Panc1 (cell line): ENCODE data around the gene KRT34. TPM values are rescaled to one million over a fixed set of nuclear protein-coding genes. Genes with fewer than 3 reads are reported as not detected.
A peak's percentile ranks its signal among the peaks of the same experiment; 100 is the strongest.

ENCODE experiments used
- ATAC-seq: fragments of 200-7000 bp; cut with Tn5 transposase; 2 replicates; pipeline ENCODE4 v1.9.1; 2020; ENCODE audit warnings: mild to moderate bottlenecking, moderate library complexity
- BruUV-seq: library from RNA; stranded (reverse); fragments of 400-500 nt; replicated peaks from 2 replicates; lab custom pipeline; 2021; lab: Mats Ljungman, UMichigan
- CTCF ChIA-PET: fragments of 300-600 bp; sonication (Branson Sonifier 250); formaldehyde crosslinking; loops from one replicate; lab custom pipeline; 2022; ENCODE audit warnings: antibody characterized with exemption; lab: Charles Lee
- POLR2A ChIA-PET: fragments of 300-600 bp; sonication (Branson Sonifier 250); formaldehyde crosslinking; loops from one replicate; lab custom pipeline; 2022; ENCODE audit warnings: antibody characterized with exemption; lab: Charles Lee
- DNase-seq: peaks from one replicate; pipeline ENCODE4 v3.0.0-alpha.2; 2010; ENCODE audit warnings: low read depth, low spot score
- H3K27ac ChIP-seq: 2 replicates; pipeline ENCODE4 v1.5.1; 2011; ENCODE audit warnings: mild to moderate bottlenecking, low read length, inconsistent platforms
- H3K27me3 ChIP-seq: fragments of 200-500 bp; sonication (Bioruptor generic); 2 replicates; pipeline ENCODE4 v1.6.0; 2014; ENCODE audit warnings: low read length, inconsistent platforms; ENCODE audit not compliant: control insufficient read depth, insufficient read depth
- H3K36me3 ChIP-seq: fragments of 200-500 bp; sonication (Bioruptor generic); 2 replicates; pipeline ENCODE4 v1.5.1; 2014; ENCODE audit warnings: inconsistent platforms, mild to moderate bottlenecking, low read length, moderate library complexity; ENCODE audit not compliant: control insufficient read depth, insufficient read depth
- H3K4me1 ChIP-seq: 2 replicates; pipeline ENCODE4 v1.5.1; 2011; ENCODE audit warnings: inconsistent platforms, mild to moderate bottlenecking, low read length, moderate library complexity; ENCODE audit not compliant: control insufficient read depth, insufficient read depth
- H3K4me3 ChIP-seq, 2 experiments: 2 replicates each; pipeline ENCODE4 v1.5.1; 2011 to 2012; ENCODE audit warnings: low read depth in 2 of 2, low read length in 2 of 2, mild to moderate bottlenecking in 2 of 2, inconsistent platforms in 1 of 2, moderate library complexity in 1 of 2
- H3K9me3 ChIP-seq: fragments of 200-500 bp; sonication (Bioruptor generic); 2 replicates; pipeline ENCODE4 v1.5.1; 2014; ENCODE audit warnings: low read depth, mild to moderate bottlenecking, inconsistent platforms, low read length, moderate library complexity; ENCODE audit not compliant: control insufficient read depth, insufficient read depth
- POLR2AphosphoS5 ChIP-seq: IDR thresholded peaks from 2 replicates; pipeline ENCODE4 v1.6.1; 2012; ENCODE audit warnings: mild to moderate bottlenecking, low read depth, low read length, moderate library complexity
- REST ChIP-seq, 2 experiments: IDR thresholded peaks; 2 replicates each; pipeline ENCODE4 v1.6.1; 2011 to 2012; ENCODE audit warnings: low read depth in 2 of 2, control low read depth in 1 of 2, low read length in 1 of 2, mild to moderate bottlenecking in 1 of 2, moderate library complexity in 1 of 2; ENCODE audit not compliant: insufficient read depth in 1 of 2
- SIN3A ChIP-seq: IDR thresholded peaks from 2 replicates; pipeline ENCODE4 v1.6.1; 2012; ENCODE audit warnings: low read depth, mild to moderate bottlenecking, low read length, moderate library complexity, borderline replicate concordance; ENCODE audit not compliant: insufficient read depth
- TCF7L2 ChIP-seq: IDR thresholded peaks from 2 replicates; pipeline ENCODE4 v1.6.1; 2011; ENCODE audit warnings: mild to moderate bottlenecking, low read depth, low read length, inconsistent platforms
- in situ Hi-C: cut with HindIII; loops from 2 replicates; pipeline ENCODE4 v1.10.0; 2016; ENCODE audit warnings: low sequenced_read_pairs, low pct_unique_long_range_greater_than_20kb
- intact Hi-C: fragments of 100-400 bp; cut with micrococcal nuclease; formaldehyde crosslinking; loops from one replicate; pipeline ENCODE4 v1.10.0; 2022; ENCODE audit not compliant: unreplicated experiment
- total RNA-seq: library from RNA; stranded (reverse); gene quantifications from one replicate; pipeline ENCODE4 v1.2.1, GENCODE V29; 2021; ENCODE audit not compliant: unreplicated experiment
- TF ChIP-seq, protein P1 (sequence below): fragments of 450-650 bp; IDR thresholded peaks from 2 replicates; pipeline ENCODE4 v1.5.1; 2017; ENCODE audit warnings: mild to moderate bottlenecking

The KRT34 gene
- total RNA-seq, 1 experiment from 2014 or later: not detected

GRCh38 chr17:41360296-41360995 lies 21.7 kb downstream of the KRT34 start:
- 0 out of 2 replicates have a peak overlapping the region, but pooled peaks have one; percentile 4 for H3K27ac ChIP-seq
- no peak for ATAC-seq

DNA sequence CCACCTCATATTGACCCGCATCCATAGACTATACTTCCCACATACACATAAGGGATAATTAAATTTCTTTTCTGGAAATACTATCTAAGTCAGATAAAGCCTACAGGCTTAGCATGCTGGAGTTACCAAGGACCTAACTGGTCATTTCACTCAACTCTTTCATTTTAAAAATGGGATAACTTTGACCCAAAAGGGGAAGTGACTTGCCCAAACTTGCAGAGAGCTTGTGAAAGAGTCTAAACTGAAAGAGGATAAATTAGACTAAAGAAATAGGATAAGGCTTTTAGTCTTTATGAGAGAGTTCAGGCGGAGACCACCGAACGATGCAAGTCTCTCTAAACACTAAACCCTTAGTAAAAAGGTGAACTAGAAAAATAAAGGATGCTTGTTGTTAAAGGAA lies 27.6 kb downstream of the KRT34 start:
- intact Hi-C loops (no loop called here), in situ Hi-C loops (no loop called here)
- POLR2A ChIA-PET: no interaction called here
- ATAC-seq (no peak), DNase-seq (no peak)
- CTCF ChIA-PET: no interaction called here
- H3K4me1 ChIP-seq: no peaks in the 10 kb centered on the region
- TF ChIP-seq SIN3A (no peak), POLR2AphosphoS5 (no peak), REST (IDR thresholded peaks at IDR 0.05; ENCODE audit: insufficient read depth in 1 of 2, low read depth in 2 of 2, low read length in 1 of 2) (no peak), TCF7L2 (no peak)
- TF ChIP-seq, protein P1, sequence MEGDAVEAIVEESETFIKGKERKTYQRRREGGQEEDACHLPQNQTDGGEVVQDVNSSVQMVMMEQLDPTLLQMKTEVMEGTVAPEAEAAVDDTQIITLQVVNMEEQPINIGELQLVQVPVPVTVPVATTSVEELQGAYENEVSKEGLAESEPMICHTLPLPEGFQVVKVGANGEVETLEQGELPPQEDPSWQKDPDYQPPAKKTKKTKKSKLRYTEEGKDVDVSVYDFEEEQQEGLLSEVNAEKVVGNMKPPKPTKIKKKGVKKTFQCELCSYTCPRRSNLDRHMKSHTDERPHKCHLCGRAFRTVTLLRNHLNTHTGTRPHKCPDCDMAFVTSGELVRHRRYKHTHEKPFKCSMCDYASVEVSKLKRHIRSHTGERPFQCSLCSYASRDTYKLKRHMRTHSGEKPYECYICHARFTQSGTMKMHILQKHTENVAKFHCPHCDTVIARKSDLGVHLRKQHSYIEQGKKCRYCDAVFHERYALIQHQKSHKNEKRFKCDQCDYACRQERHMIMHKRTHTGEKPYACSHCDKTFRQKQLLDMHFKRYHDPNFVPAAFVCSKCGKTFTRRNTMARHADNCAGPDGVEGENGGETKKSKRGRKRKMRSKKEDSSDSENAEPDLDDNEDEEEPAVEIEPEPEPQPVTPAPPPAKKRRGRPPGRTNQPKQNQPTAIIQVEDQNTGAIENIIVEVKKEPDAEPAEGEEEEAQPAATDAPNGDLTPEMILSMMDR: no peak
- H3K27ac ChIP-seq: no peak overlapping the region
- no peaks in the 10 kb centered on the region; the same call in 1 of the 2 replicates for H3K27me3 ChIP-seq
- H3K4me3 ChIP-seq: no peak overlapping the region
- BruUV-seq: no TSS peak
- H3K36me3 ChIP-seq: no peaks in the 10 kb centered on the region
- no peaks in the 10 kb centered on the region for H3K9me3 ChIP-seq

More at GRCh38 chr17:41360296-41360995, 21.7 kb downstream of the KRT34 start:
- POLR2A ChIA-PET: no interaction called here
- intact Hi-C loops: no loop called here
- Histone ChIP-seq H3K36me3 (no peaks in the 10 kb centered on the region), H3K4me1 (no peaks in the 10 kb centered on the region), H3K9me3 (no peaks in the 10 kb centered on the region), H3K27me3 (no peaks in the 10 kb centered on the region), H3K4me3 (no peak overlapping the region)
- in situ Hi-C loops: no loop called here
- DNase-seq: no peak
- BruUV-seq: no TSS peak
- CTCF ChIA-PET: no interaction called here
- TF ChIP-seq TCF7L2: no peak
- TF ChIP-seq REST (IDR thresholded peaks at IDR 0.05; ENCODE audit: insufficient read depth in 1 of 2, low read depth in 2 of 2, low read length in 1 of 2): no peak
- TF ChIP-seq POLR2AphosphoS5: no peak
- TF ChIP-seq, protein P1: no peak
- TF ChIP-seq SIN3A: no peak
